CD4-positive, alpha-beta T cell (primary cell): ENCODE measurements around the gene CNDP2. TPM values are rescaled to one million over a fixed set of nuclear protein-coding genes. Genes with fewer than 3 reads are reported as not detected.

ENCODE experiments used
- ATAC-seq: fragments of 200-7000 bp; cut with Tn5 transposase; one replicate; pipeline ENCODE4 v1.10.0; 2022; ENCODE audit warnings: mild to moderate bottlenecking; ENCODE audit not compliant: poor library complexity
- CTCF ChIA-PET: fragments of 350-600 bp; sonication (Branson Sonifier 250); formaldehyde crosslinking; loops from one replicate; lab custom pipeline; 2021; ENCODE audit warnings: antibody characterized with exemption, inconsistent platforms; lab: Charles Lee
- POLR2A ChIA-PET: fragments of 350-600 bp; sonication (Branson Sonifier 250); formaldehyde crosslinking; loops from one replicate; lab custom pipeline; 2021; ENCODE audit warnings: antibody characterized with exemption, inconsistent platforms; lab: Charles Lee
- DNase-seq, 14 experiments: peaks; one replicate each; pipeline ENCODE4 v3.0.0-alpha.2; 2013 to 2020; ENCODE audit warnings: mixed read lengths in 2 of 14
- H3K27ac ChIP-seq, 2 donors: one replicate each; pipeline versions ENCODE4 v1.5.1 to v1.7.0; 2013; ENCODE audit warnings: low read length in 2 of 2, low read depth in 1 of 2, mild to moderate bottlenecking in 1 of 2
- H3K27me3 ChIP-seq, 2 experiments: 1 replicate in 1 of 2; 2 replicates in 1 of 2; pipeline versions ENCODE4 v1.6.1 to v1.7.0; 2013; ENCODE audit warnings: low read length in 2 of 2, control low read depth in 1 of 2, mild to moderate bottlenecking in 1 of 2, moderate library complexity in 1 of 2; ENCODE audit not compliant: insufficient read depth in 2 of 2, control insufficient read depth in 1 of 2
- H3K36me3 ChIP-seq: one replicate; pipeline ENCODE4 v1.6.1; 2013; ENCODE audit warnings: low read length, control low read depth; ENCODE audit not compliant: insufficient read depth
- H3K4me1 ChIP-seq: one replicate; pipeline ENCODE4 v1.6.1; 2013; ENCODE audit warnings: low read length, control low read depth; ENCODE audit not compliant: insufficient read depth
- H3K4me3 ChIP-seq: one replicate; pipeline ENCODE4 v1.5.1; 2013; ENCODE audit warnings: mild to moderate bottlenecking, low read length, moderate library complexity
- H3K9me3 ChIP-seq, 2 experiments: 1 replicate in 1 of 2; 2 replicates in 1 of 2; pipeline versions ENCODE4 v1.6.1 to v1.7.0; 2013; ENCODE audit warnings: low read length in 2 of 2, mild to moderate bottlenecking in 2 of 2, control low read depth in 1 of 2, moderate library complexity in 1 of 2; ENCODE audit not compliant: control insufficient read depth in 1 of 2, insufficient read depth in 1 of 2
- H3K27ac Mint-ChIP-seq: one replicate; pipeline ENCODE4 v1.8.0; 2020; ENCODE audit warnings: mixed read lengths
- H3K27me3 Mint-ChIP-seq: one replicate; pipeline ENCODE4 v1.8.0; 2021; ENCODE audit warnings: mixed read lengths
- H3K36me3 Mint-ChIP-seq: one replicate; pipeline ENCODE4 v1.8.0; 2021; ENCODE audit warnings: low read depth, mixed read lengths
- H3K4me1 Mint-ChIP-seq: one replicate; pipeline ENCODE4 v1.8.0; 2021; ENCODE audit warnings: low read depth, mixed read lengths
- H3K4me3 Mint-ChIP-seq: one replicate; pipeline ENCODE4 v1.8.0; 2020; ENCODE audit warnings: mild to moderate bottlenecking, mixed read lengths
- H3K9me3 Mint-ChIP-seq: one replicate; pipeline ENCODE4 v1.8.0; 2020; ENCODE audit warnings: mixed read lengths
- intact Hi-C, 2 experiments: fragments of 100-400 bp; cut with DNase I in 1 of 2; cut with micrococcal nuclease in 1 of 2; formaldehyde crosslinking; loops; one replicate each; pipeline versions ENCODE4 v1.15.1 to v1.9.0; 2023 to 2025; cut with DNase I, micrococcal nuclease
- total RNA-seq, 174 experiments: library from RNA in 2 of 174; stranded (reverse) in 2 of 174; gene quantifications; one replicate each; pipeline ENCODE4 v1.2.3 and lab custom pipeline; 2021 to 2026
- TF ChIP-seq, protein P1 (sequence below): fragments of 200-600 bp; IDR thresholded peaks from one replicate; pipeline ENCODE4 v1.8.0; 2022; ENCODE audit warnings: antibody characterized with exemption, mild to moderate bottlenecking

Gene CNDP2
- total RNA-seq, 2 experiments from 2014 or later, result 75.5 to 75.7 TPM

DNA sequence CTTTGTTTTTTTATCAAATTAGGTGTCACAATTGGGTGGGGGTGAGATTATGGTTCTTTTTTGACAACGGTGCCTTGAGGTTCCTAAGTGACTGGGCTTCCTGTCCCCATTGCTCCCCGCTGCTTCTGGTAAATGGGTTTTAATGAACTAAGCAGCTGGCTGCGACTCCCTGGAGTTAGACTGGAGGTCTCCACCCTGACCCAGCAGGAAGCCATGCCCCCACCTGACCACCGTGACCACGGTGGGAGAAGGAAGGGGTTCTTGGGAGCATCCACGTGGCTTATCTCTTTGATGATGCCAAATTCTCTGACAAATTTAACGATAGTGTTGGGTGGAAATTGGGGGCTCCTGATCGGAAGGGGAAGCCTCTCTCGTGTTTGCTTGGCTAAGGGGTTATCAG, 12.2 kb downstream of the CNDP2 start:
- Mint-ChIP-seq H3K9me3 (no peaks in the 10 kb centered on the region), H3K4me1 (peaks cover 4% of the 10 kb centered on the region), H3K4me3 (no peak overlapping the region), H3K36me3 (peaks cover 91% of the 10 kb centered on the region), H3K27me3 (no peaks in the 10 kb centered on the region), H3K27ac (no peak overlapping the region)
- DNase-seq, result no peak
- no peak for ATAC-seq
- TF ChIP-seq, protein P1, sequence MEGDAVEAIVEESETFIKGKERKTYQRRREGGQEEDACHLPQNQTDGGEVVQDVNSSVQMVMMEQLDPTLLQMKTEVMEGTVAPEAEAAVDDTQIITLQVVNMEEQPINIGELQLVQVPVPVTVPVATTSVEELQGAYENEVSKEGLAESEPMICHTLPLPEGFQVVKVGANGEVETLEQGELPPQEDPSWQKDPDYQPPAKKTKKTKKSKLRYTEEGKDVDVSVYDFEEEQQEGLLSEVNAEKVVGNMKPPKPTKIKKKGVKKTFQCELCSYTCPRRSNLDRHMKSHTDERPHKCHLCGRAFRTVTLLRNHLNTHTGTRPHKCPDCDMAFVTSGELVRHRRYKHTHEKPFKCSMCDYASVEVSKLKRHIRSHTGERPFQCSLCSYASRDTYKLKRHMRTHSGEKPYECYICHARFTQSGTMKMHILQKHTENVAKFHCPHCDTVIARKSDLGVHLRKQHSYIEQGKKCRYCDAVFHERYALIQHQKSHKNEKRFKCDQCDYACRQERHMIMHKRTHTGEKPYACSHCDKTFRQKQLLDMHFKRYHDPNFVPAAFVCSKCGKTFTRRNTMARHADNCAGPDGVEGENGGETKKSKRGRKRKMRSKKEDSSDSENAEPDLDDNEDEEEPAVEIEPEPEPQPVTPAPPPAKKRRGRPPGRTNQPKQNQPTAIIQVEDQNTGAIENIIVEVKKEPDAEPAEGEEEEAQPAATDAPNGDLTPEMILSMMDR, result no peak
- Histone ChIP-seq H3K4me3 (no peak overlapping the region), H3K9me3 (no peaks in the 10 kb centered on the region), H3K4me1 (no peaks in the 10 kb centered on the region), H3K36me3 (peaks cover 93% of the 10 kb centered on the region), H3K27ac (no peak overlapping the region), H3K27me3 (no peaks in the 10 kb centered on the region)
- CTCF ChIA-PET, result no interaction called here
- POLR2A ChIA-PET, result no interaction called here
- intact Hi-C loops, result no loop called here

DNA sequence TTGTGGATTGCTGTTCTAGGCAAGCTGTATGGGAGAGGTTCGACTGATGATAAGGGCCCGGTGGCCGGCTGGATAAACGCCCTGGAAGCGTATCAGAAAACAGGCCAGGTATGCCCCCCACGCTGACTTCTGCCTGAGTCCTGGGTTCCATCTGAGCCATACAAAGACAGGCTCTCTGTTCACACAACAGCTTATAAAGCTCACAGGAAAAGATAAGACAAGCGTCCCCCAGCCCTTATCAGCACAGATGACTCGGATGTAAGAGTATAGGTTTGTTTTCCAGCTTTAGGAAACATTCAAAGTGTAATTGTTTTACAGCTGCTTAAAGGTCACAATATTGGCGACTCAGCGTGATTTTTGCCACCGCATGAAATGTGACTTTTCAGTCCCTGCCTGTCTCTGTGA, 12.7 kb downstream of the CNDP2 start:
- peaks cover 92% of the 10 kb centered on the region for H3K36me3 Mint-ChIP-seq

DNA sequence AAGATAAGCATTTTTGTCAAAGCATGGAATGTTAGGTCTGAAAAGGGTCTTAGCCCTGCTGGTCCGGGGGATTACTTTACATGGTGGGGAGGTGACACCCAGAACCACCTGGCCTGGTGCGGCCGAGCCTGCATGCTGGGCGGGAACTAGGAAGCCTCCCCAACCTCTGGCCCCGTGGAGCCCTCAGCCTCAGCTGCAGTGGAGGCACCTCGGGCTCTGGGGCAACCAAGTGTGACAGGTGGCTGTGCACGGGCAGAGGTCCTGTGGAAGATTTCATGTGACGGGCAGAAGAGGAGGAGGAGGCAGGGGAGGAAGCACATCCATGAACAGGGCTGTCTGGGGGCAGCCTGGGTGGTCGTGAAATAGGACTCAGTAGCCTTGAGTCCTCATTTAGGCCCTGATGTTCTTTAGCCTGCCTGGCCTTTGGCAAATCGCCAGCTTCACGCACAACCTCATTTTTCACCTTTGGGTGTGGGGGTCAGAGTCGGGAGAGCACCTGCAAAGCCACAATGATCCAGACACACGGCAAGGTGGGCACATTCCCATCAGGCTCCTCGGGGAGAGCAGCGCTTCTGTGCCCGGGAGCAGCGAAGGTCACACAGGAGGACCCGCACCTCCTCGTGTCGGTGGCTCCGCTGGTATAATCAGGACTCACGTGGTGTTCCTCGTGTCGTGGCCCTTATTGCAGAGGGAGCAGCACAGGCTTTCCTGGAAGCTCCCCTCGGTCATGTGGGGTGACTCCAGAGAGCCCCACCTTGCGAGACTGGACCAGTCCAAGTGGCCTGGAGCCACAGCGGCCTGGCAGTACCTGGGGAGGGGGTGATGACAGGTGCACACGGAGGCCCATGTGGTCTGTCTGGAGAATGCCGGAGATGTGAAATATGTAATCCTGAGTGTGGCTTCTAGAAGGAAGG, 13.9 kb downstream of the CNDP2 start:
- DNase-seq (no peak), ATAC-seq (no peak)
- Mint-ChIP-seq H3K4me3 (no peak overlapping the region), H3K36me3 (peaks cover 98% of the 10 kb centered on the region), H3K4me1 (no peaks in the 10 kb centered on the region), H3K9me3 (no peaks in the 10 kb centered on the region), H3K27ac (no peak overlapping the region), H3K27me3 (no peaks in the 10 kb centered on the region)
- H3K27ac ChIP-seq, result no peak overlapping the region
- H3K36me3 ChIP-seq, result peaks cover 94% of the 10 kb centered on the region
- no peaks in the 10 kb centered on the region for H3K9me3 ChIP-seq
- H3K27me3 ChIP-seq, result no peaks in the 10 kb centered on the region
- TF ChIP-seq, protein P1, result no peak
- ChIA-PET POLR2A (interaction anchor here (1.0 kb wide), 1 partner anchor 10 kb away, joined by 4 read pairs; no protein-coding TSS in a partner anchor), CTCF (no interaction called here)
- intact Hi-C loops, result no loop called here
- H3K4me3 ChIP-seq, result no peak overlapping the region
- H3K4me1 ChIP-seq, result no peaks in the 10 kb centered on the region

More for the DNA sequence above, 12.7 kb downstream of the CNDP2 start:
- H3K27me3 Mint-ChIP-seq, result no peaks in the 10 kb centered on the region
- ChIA-PET CTCF (no interaction called here), POLR2A (no interaction called here)
- H3K4me3 ChIP-seq, result no peak overlapping the region
- H3K27ac Mint-ChIP-seq, result no peak overlapping the region
- H3K27ac ChIP-seq, result no peak overlapping the region
- no peaks in the 10 kb centered on the region for H3K27me3 ChIP-seq
- ATAC-seq (no peak), DNase-seq (no peak)
- H3K9me3 ChIP-seq, result no peaks in the 10 kb centered on the region
- TF ChIP-seq, protein P1, result no peak
- H3K4me1 Mint-ChIP-seq, result peaks cover 4% of the 10 kb centered on the region
- intact Hi-C loops, result no loop called here
- no peaks in the 10 kb centered on the region for H3K9me3 Mint-ChIP-seq
- peaks cover 95% of the 10 kb centered on the region for H3K36me3 ChIP-seq
- no peaks in the 10 kb centered on the region for H3K4me1 ChIP-seq
- no peak overlapping the region for H3K4me3 Mint-ChIP-seq
